Motor neuron (in vitro differentiated cells): ENCODE data around the gene AP1S2. TPM values are rescaled to one million over a fixed set of nuclear protein-coding genes. Genes with fewer than 3 reads are reported as not detected.
"Not testable (repeated sequence)": the region's sequence is repeated elsewhere in the genome, so short reads cannot be mapped to it uniquely, and the experiment has no call there.

Experiments used
- ATAC-seq, 8 experiments: fragments of 200-7000 bp; cut with Tn5 transposase; replicated peaks in 6 of 8; 2 replicates each; pipeline ENCODE4 v1.8.0; 2021; ENCODE audit warnings: mild to moderate bottlenecking in 8 of 8, moderate library complexity in 8 of 8
- H3K27ac ChIP-seq, 2 donors: fragments of 250-450 bp; sonication (Bioruptor Pico); 2 replicates each; pipeline ENCODE4 v1.9.0; 2021; ENCODE audit warnings: antibody characterized with exemption in 2 of 2, mild to moderate bottlenecking in 2 of 2, moderate library complexity in 1 of 2
- H3K4me1 ChIP-seq, 2 donors: fragments of 250-450 bp; sonication (Bioruptor Pico); replicated peaks in 1 of 2; 2 replicates each; pipeline ENCODE4 v1.6.1; 2021; ENCODE audit warnings: antibody characterized with exemption in 2 of 2, mild to moderate bottlenecking in 2 of 2, moderate library complexity in 1 of 2
- H3K4me3 ChIP-seq, 5 donors: fragments of 250-450 bp; sonication (Bioruptor Pico); 2 replicates each; pipeline ENCODE4 v1.9.0; 2021; ENCODE audit warnings: antibody characterized with exemption in 5 of 5, mild to moderate bottlenecking in 5 of 5, moderate library complexity in 4 of 5
- WGBS, 10 experiments: fragments of 450-650 bp; shearing (Covaris generic); methylation state at CpG; one replicate each; pipeline ENCODE4 v1.0.0; 2022; 5-methylcytosine and 5-hydroxymethylcytosine counted together
- in situ Hi-C, 9 experiments: fragments of 400-800 bp; cut with MboI; loops; one replicate each; pipeline ENCODE4 v1.15.0; 2021; ENCODE audit warnings: low sequenced_read_pairs in 9 of 9, low pct_unique_long_range_greater_than_20kb in 2 of 9; ENCODE audit not compliant: unreplicated experiment in 9 of 9
- total RNA-seq, 8 experiments: library from RNA; unstranded; fragments of 300-600 nt; gene quantifications; 2 replicates each; pipeline versions ENCODE4 v1.2.3 to v1.2.4, GENCODE V29; 2022

AP1S2 gene
- total RNA-seq: 100 to 1,000 TPM in 2 of 8 experiments, 10 to 100 TPM in 6; 50.0 to 137 (median 77.4) TPM

- H3K4me1 ChIP-seq: peaks cover 3 to 27% of the 10 kb centered on the region in 2 donors
- peak within 1 kb of the TSS; percentile 87 to 88 for H3K27ac ChIP-seq
- ATAC-seq: peak; percentile 88 to 94 (median 93)
- peak within 1 kb of the TSS; percentile 61 to 81 (median 68) for H3K4me3 ChIP-seq
- in situ Hi-C loops: loop anchor here in 1 of 9 experiments (10.0 kb wide), 1 partner anchor 120 kb away; no protein-coding TSS in a partner anchor
- 0 to 5% (median 0%) methylated on average over 1 to 8 of the region's 85 CpGs; no CpG with 5 or more reads in 7 of the 10 experiments for WGBS, 10 experiments
Measured at GRCh38 chrX:15854712-15855567, at the start of gene AP1S2. TSS of gene AP1S2 (minus strand) at chrX:15854813. CDS start at chrX:15852524, 2,289 bp downstream.

- in situ Hi-C loops: no loop called here
- WGBS, 10 experiments: 48 to 92% methylated on average over 4 to 5 of the region's 5 CpGs; no CpG with 5 or more reads in 8 of the 10 experiments
- H3K4me1 ChIP-seq: peaks cover 0 to 2% of the 10 kb centered on the region in 2 donors
- ATAC-seq: no peak
- H3K4me3 ChIP-seq: no peak overlapping the region
- H3K27ac ChIP-seq: no peak overlapping the region
Measured at GRCh38 chrX:15903186-15903681, 48.6 kb upstream of the AP1S2 start.

DNA sequence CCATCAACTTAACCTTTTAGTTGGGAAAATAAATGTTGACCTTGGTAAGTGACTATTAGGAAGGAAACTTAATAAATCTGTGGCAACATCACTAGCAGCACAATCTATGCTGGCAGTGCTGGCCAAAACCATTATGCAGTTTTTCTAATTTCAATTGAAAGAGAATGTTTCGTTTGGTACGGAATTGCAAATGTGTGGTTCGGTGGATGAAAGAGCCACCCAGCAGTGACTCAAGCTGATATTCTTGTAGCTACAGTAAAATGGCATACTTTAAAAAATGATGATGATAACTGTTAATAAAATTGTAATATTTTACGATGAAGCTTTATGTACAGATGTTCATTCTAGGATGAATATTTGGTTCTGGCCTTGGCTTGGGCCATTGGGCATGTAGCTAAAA, 40.7 kb upstream of the AP1S2 start:
- 0 to 100% (median 78%) methylated on average over 1 to 4 of the region's 4 CpGs; no CpG with 5 or more reads in 4 of the 10 experiments for WGBS, 10 experiments
- in situ Hi-C loops: no loop called here

DNA sequence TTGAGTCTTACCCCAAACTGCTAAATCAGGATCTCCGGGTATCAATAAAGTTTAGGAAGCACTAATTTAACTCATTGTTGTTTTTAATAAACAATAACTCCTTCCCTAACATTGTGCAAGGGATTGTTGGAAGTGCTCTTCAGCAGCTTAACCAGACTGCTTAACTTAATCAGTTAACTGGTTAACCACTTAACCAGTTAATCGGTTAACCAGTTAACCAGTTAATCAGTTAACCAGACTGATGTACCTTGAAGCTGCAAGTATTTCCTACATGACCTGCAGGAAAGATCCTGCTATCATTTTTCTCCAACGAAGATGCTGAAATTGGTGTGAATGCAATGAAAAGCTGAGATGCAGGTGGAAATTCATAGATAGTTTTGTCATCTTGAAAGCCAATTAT, 40.1 kb upstream of the AP1S2 start:
- ATAC-seq: no peak
- 20 to 100% (median 40%) methylated on average over 1 to 2 of the region's 3 CpGs; no CpG with 5 or more reads in 5 of the 10 experiments for WGBS, 10 experiments
- Histone ChIP-seq H3K4me3 (no peak overlapping the region), H3K4me1 (peaks cover 0 to 4% of the 10 kb centered on the region in 2 donors), H3K27ac (no peak overlapping the region)
- in situ Hi-C loops: no loop called here

More for the DNA sequence above, 40.7 kb upstream of the AP1S2 start:
- no peak overlapping the region for H3K4me3 ChIP-seq
- peaks cover 0 to 4% of the 10 kb centered on the region in 2 donors for H3K4me1 ChIP-seq
- peak in 3 of 8 experiments; percentile 86 to 94 (median 87) for ATAC-seq
- no peak overlapping the region for H3K27ac ChIP-seq

GRCh38 chrX:15890463-15890862, 35.9 kb upstream of the AP1S2 start:
- in situ Hi-C loops: no loop called here
- Histone ChIP-seq H3K4me3 (no peak overlapping the region), H3K4me1 (peaks cover 0 to 4% of the 10 kb centered on the region in 2 donors), H3K27ac (no peak overlapping the region)
- 100% methylated on average over 1 to 2 of the region's 2 CpGs; no CpG with 5 or more reads in 4 of the 10 experiments for WGBS, 10 experiments
- ATAC-seq: no peak

- WGBS, 10 experiments: 50 to 81% (median 63%) methylated on average over 1 to 5 of the region's 5 CpGs; no CpG with 5 or more reads in 6 of the 10 experiments
- no peak for ATAC-seq
- H3K27ac ChIP-seq: no peak overlapping the region
- H3K4me1 ChIP-seq: no peaks in the 10 kb centered on the region
- H3K4me3 ChIP-seq: no peak overlapping the region
- in situ Hi-C loops: no loop called here
Measured at GRCh38 chrX:15888062-15888461, 33.4 kb upstream of the AP1S2 start.

- ATAC-seq: no peak
- WGBS, 10 experiments: 80 to 100% (median 100%) methylated on average over 1 to 3 of the region's 3 CpGs; no CpG with 5 or more reads in 5 of the 10 experiments
- Histone ChIP-seq H3K27ac (no peak overlapping the region), H3K4me3 (no peak overlapping the region), H3K4me1 (no peaks in the 10 kb centered on the region)
- in situ Hi-C loops: no loop called here
Measured at GRCh38 chrX:15883540-15883863, 28.9 kb upstream of the AP1S2 start.

- Histone ChIP-seq H3K27ac (no peak overlapping the region), H3K4me1 (no peaks in the 10 kb centered on the region), H3K4me3 (no peak overlapping the region)
- in situ Hi-C loops: no loop called here
- no peak for ATAC-seq
- 0 to 85% (median 60%) methylated on average over 1 to 5 of the region's 5 CpGs; no CpG with 5 or more reads in 1 of the 10 experiments for WGBS, 10 experiments
Measured at GRCh38 chrX:15882704-15883539, 28.3 kb upstream of the AP1S2 start.

DNA sequence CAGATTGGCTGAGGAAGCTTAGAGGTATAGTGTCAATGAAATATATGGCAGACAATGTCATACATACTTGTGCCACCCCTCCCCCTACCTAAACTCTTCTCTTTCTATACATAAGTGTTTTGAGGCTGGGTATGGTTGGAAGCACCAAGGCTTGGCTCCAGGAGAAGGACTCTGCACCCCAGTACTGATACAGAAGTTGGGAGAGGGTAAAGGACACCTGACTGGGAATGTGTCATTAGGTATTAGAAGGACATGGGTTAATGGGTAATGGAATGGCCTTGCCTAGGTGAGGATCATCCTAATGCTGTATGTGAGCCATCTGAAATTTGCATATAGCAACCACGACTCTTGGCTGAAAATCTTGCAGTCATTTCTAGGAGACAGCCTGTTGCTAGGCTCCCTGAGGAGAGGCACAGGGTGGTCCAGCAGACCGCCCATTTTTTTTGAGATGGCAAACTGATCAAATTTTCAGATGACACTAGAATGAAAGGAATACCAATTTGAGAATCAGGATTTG, 26.8 kb upstream of the AP1S2 start:
- Histone ChIP-seq H3K27ac (no peak overlapping the region), H3K4me1 (no peaks in the 10 kb centered on the region), H3K4me3 (no peak overlapping the region)
- no peak for ATAC-seq
- in situ Hi-C loops: no loop called here
- whole genome bisulfite sequencing, 10 experiments: 57 to 72% methylated on average over 1 to 2 of the region's 2 CpGs; no CpG with 5 or more reads in 8 of the 10 experiments

DNA sequence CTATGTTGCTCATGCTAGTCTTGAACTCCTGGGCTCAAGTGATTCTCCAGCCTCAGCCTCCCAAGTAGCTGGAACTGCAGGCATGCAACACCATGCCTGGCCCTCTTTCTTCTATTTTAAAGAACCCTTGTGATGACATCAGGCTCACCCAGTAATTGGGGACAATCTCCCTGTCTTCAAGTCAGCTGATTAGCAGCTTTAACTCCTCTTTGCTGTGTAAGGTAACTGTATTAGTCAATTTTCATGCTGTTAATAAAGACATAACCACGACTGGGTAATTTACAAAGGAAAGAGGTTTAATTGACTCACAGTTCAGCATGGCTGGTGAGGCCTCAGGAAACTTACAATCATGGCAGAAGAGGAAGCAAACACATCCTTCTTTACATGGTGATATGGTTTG, 23.3 kb upstream of the AP1S2 start:
- H3K4me1 ChIP-seq, H3K4me3 ChIP-seq, H3K27ac ChIP-seq, ATAC-seq, in situ Hi-C loops: not testable (repeated sequence)
- 0 to 83% (median 30%) methylated on average over 1 of the region's 1 CpG; no CpG with 5 or more reads in 6 of the 10 experiments for WGBS, 10 experiments

- 40 to 100% (median 83%) methylated on average over 1 to 3 of the region's 4 CpGs; no CpG with 5 or more reads in 7 of the 10 experiments for WGBS, 10 experiments
- H3K4me1 ChIP-seq: no peaks in the 10 kb centered on the region
- no peak overlapping the region for H3K27ac ChIP-seq
- H3K4me3 ChIP-seq: no peak overlapping the region
- ATAC-seq: peak in 2 of 8 experiments; percentile 29 to 66
- in situ Hi-C loops: no loop called here
Measured at GRCh38 chrX:15877380-15877779, 22.8 kb upstream of the AP1S2 start.

GRCh38 chrX:15874672-15875071, 20.1 kb upstream of the AP1S2 start:
- WGBS, 10 experiments: 20 to 100% (median 80%) methylated on average over 1 to 3 of the region's 3 CpGs; no CpG with 5 or more reads in 5 of the 10 experiments
- Histone ChIP-seq H3K4me1 (no peaks in the 10 kb centered on the region), H3K27ac (no peak overlapping the region), H3K4me3 (no peak overlapping the region)
- peak in 1 of 8 experiments; percentile 8 for ATAC-seq
- in situ Hi-C loops: no loop called here
